Activated T-helper 1 cell treated with anti-CD3 and anti-CD28 coated beads, Interleukin-2, amount 50 U/mL, for 16 hours (primary cell): Measurements from ENCODE around the gene EEF1AKMT4.

Experiments used
- DNase-seq, 2 donors: peaks; one replicate each; pipeline ENCODE4 v3.0.0-alpha.2; 2020; ENCODE audit warnings: low read depth in 1 of 2, low spot score in 1 of 2

The EEF1AKMT4 gene

GRCh38 chr3:184249412-184250166 is at the start of gene EEF1AKMT4:
TSS of gene EEF1AKMT4 (plus strand) at chr3:184249672. CDS start at chr3:184249695, 23 bp downstream.
- DNase-seq, result peak; percentile 88 to 95

GRCh38 chr3:184200825-184201224 is 48.6 kb upstream of the EEF1AKMT4 start:
- no peak for DNase-seq

- DNase-seq, result no peak
Observed at GRCh38 chr3:184203526-184203925, 45.9 kb upstream of the EEF1AKMT4 start.

GRCh38 chr3:184209146-184209923 is 40.1 kb upstream of the EEF1AKMT4 start:
- no peak for DNase-seq

- no peak for DNase-seq
Observed at GRCh38 chr3:184211297-184211696, 38.2 kb upstream of the EEF1AKMT4 start.

GRCh38 chr3:184211718-184212117 is 37.8 kb upstream of the EEF1AKMT4 start:
- no peak for DNase-seq

- no peak for DNase-seq
Observed at GRCh38 chr3:184218814-184219213, 30.7 kb upstream of the EEF1AKMT4 start.

- no peak for DNase-seq
Observed at GRCh38 chr3:184222521-184222920, 27.0 kb upstream of the EEF1AKMT4 start.

- no peak for DNase-seq
Observed at GRCh38 chr3:184223946-184224345, 25.5 kb upstream of the EEF1AKMT4 start.

GRCh38 chr3:184227481-184227935 is 22.0 kb upstream of the EEF1AKMT4 start:
- DNase-seq, result peak in 1 of 2 donors; percentile 35

- no peak for DNase-seq
Observed at GRCh38 chr3:184228376-184229137, 20.9 kb upstream of the EEF1AKMT4 start.

- DNase-seq, result peak; percentile 37 to 64
Observed at GRCh38 chr3:184229394-184230080, 19.9 kb upstream of the EEF1AKMT4 start, which contains the start of gene VWA5B2. TSS of gene VWA5B2 (plus strand) at chr3:184229585. CDS start at chr3:184230529, 944 bp downstream.

- DNase-seq, result no peak
Observed at GRCh38 chr3:184230081-184230602, 19.3 kb upstream of the EEF1AKMT4 start.

- no peak for DNase-seq
Observed at GRCh38 chr3:184230603-184231528, 18.6 kb upstream of the EEF1AKMT4 start.

GRCh38 chr3:184231671-184232070 is 17.8 kb upstream of the EEF1AKMT4 start:
- DNase-seq, result no peak

- no peak for DNase-seq
Observed at GRCh38 chr3:184233127-184233843, 16.2 kb upstream of the EEF1AKMT4 start.

- DNase-seq, result no peak
Observed at GRCh38 chr3:184234224-184234623, 15.2 kb upstream of the EEF1AKMT4 start.

GRCh38 chr3:184234671-184235380 is 14.6 kb upstream of the EEF1AKMT4 start:
- no peak for DNase-seq
